NCI-H69 (cell line): ENCODE data around the gene CMTM2.
"Not testable (repeated sequence)": the region's sequence is repeated elsewhere in the genome, so short reads cannot be mapped to it uniquely, and the experiment has no call there.

ENCODE experiments used
- DNase-seq: peaks from one replicate; lab custom pipeline; 2025; lab: John Stamatoyannopoulos, UW

CMTM2 gene

DNA sequence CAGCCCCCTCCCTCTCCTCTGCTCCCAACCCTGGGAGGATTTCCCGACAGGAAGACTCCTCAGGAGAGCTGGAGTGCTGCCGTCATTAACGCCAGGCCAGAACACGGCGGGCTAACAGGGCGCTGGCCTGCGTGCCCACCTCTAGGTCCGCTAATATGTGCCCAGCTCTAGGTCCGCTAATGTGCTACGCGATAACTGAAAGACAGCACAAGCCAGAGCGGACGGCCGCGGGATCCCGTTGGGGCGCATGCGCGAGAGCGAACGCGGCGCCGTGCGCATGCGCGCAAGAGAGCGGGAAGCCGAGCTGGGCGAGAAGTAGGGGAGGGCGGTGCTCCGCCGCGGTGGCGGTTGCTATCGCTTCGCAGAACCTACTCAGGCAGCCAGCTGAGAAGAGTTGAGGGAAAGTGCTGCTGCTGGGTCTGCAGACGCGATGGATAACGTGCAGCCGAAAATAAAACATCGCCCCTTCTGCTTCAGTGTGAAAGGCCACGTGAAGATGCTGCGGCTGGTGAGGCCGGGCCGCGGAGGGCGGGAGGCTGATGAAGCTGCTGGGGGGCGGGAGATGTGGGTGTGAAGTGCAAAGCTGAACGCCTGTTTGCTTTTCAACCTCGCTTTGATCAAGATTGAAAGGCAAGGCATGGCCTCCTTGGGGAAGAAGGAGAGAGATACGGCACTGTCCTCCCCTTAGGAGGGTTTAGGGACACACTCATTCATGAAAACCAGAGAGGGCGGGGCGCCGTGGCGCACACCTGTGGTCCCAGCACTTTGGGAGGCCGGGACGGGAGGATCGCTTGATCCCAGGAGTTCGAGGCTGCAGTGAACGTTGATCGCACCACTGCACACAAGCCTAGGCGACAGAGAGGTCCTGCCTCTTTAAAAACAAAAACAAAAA lies 26.7 kb upstream of the CMTM2 start, which contains the start of gene CKLF:
Gene CKLF, plus strand, starts transcription at position 291 of the 892 bp plus-strand sequence. Its CDS starts 140 bp downstream, at position 431.
- DNase-seq, result peak; percentile 84

DNA sequence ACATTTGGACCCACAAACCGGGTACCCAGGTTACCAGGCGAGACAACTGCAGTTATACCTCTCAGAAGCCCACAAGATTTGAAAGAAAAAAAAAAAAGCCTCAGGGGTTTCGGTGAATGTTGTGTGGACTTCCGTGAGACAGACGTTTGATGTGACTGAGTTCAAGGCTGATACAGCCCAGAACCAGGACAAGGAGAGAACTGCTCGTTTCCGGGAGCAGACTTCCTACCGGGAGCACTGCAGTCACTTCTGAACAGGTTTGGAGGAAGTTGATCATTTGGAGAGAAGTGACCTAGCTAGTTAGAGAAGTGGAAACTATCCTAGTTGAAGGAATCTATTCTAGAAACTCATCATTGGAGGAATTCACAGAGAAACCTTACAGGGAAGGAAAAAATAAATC lies 26.0 kb upstream of the CMTM2 start:
- no peak for DNase-seq

- DNase-seq, result no peak
Observed at GRCh38 chr16:66554021-66554420, 25.2 kb upstream of the CMTM2 start.

GRCh38 chr16:66554495-66554894 lies 24.8 kb upstream of the CMTM2 start:
- DNase-seq, result no peak

DNA sequence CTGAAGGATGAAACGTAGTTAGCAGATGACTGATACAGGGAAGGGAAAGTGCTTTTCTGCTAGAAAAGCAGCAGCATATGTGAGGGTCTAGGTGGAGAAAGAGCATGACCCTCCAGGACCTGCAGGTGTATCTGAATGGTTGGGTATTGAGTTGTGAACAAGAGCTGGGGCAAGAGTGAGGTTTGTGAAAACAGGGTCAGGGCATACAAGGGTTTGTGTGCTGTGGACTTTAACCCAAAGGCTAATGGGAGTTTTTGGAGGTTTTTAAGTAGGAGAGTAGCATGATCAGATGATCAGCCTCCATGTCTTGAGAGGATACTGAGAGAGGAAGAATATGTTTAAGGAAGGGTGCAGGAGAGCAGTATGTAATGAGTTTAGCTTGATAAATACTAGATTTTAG lies 19.2 kb upstream of the CMTM2 start:
- no peak for DNase-seq

DNA sequence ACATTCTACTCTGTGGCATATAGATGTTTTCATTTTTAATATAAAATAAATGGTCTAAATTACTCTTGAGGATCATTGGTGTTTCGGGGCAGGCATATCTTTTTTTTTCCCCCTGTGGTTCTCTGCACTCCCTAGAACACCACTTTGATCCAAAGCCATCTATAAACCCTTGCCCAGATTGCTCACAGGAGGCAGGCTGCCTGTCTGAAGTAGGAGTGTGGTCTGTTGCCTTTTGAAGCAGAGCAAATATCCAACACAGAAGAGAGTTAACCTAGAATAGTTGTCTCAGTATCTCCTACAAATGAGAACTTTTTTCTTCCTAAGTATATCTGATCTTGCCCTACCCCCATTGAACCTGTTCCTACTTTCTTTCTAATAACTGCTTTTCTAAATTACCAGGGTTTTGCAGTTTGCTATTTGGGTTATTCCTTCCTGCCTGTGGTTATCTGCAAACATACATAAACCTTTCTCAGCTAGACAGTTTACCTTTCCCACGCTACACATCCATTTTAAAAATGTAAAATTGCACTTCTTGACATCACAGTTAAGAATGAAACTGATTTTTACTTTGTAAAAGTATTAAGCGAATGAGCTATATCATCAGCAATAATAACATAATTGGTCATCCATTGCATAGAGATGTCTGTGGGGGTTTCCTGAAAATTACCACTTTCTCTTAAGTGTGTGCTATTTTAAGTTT lies 17.7 kb upstream of the CMTM2 start:
- no peak for DNase-seq

GRCh38 chr16:66562409-66562808 lies 16.9 kb upstream of the CMTM2 start:
- DNase-seq, result no peak

DNA sequence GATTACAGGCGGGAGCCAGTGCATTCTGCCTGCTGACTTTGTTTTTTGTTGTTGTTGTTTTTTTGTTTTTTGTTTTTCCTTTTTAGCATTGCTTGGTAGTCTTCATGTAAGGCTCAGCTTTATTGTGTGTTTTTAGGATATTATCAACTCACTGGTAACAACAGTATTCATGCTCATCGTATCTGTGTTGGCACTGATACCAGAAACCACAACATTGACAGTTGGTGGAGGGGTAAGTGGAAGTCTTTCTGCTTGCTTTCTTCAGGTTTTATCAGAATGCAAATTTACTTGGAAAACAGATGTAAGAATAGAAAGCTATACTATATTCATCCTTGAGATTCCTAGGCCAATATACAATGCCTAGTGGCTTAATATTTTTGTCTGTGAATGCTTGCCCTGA lies 16.3 kb upstream of the CMTM2 start:
- DNase-seq, result no peak

DNA sequence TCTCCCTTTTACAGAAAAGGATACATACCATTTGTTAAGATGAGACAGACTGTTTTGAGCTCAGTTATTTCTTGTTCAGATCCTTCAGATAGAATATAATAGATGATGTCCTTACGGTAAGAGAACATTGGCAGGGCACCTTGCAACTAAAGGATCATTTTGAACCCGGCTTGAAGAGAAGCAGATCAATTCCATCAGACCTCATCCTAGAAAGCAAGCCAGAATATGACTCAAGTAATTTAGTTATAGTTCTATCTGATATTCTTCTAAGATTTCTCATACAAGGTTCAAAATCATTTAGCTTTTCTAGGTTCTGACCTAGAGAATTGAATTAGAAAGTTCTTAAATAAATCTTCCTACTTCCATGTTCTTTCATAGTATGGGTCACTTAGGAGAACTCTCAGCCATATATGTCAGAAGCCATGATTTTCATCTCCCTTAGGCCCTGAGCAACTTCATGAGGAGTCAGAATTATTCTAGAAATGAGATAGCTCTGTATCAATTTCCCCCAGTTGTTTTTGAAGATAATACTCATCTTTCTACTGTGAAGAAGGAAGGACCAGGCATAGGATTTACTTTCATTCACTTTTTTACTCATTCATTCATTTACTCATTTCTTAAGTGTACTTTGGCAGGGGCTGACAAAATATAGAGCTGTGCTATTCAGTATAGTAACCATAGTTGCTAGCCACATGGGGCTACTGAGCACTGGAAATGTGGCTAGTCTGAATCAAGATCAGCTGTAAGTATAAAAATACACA lies 15.5 kb upstream of the CMTM2 start:
- no peak for DNase-seq

DNA sequence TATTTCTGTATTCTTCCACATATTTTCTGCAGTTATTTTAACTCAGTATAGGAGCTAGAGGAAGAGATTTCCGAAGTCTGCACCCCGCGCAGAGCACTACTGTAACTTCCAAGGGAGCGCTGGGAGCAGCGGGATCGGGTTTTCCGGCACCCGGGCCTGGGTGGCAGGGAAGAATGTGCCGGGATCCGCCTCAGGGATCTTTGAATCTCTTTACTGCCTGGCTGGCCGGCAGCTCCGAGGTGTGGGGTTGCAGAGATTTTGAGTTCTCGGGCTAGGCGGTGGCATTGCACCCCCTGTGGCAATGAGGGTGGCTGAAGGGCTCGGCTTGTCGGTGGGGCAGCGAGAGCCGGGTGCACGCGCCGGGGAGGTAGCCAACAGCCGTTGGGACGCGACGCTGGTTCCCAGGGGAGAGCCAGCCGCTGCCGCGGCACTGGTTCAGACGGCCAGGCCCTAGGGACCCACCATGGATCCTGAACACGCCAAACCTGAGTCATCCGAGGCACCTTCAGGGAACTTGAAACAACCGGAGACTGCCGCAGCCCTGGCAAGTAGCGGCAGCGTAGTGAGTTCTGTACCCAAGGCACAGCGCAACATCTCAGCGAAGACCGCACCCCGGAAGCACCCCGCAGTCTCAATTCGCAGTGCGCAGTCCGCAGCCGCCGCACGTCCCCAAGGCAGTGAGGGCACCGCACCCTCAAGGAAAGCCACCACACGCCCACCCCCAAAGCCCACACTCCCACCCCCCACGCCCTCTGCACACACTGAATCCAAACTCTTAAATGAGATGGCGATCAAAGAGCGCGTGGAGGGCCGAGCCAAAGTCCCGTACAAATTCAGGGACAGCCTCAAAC lies 13.0 kb upstream of the CMTM2 start, which contains the start of gene CMTM1:
Gene CMTM1, plus strand, starts transcription at position 389 of the 851 bp plus-strand sequence. Its CDS starts 75 bp downstream, at position 464.
- DNase-seq, result no peak

- not testable (repeated sequence) for DNase-seq
Observed at GRCh38 chr16:66567270-66567669, 12.0 kb upstream of the CMTM2 start.

- no peak for DNase-seq
Observed at GRCh38 chr16:66568355-66568754, 10.9 kb upstream of the CMTM2 start.

DNA sequence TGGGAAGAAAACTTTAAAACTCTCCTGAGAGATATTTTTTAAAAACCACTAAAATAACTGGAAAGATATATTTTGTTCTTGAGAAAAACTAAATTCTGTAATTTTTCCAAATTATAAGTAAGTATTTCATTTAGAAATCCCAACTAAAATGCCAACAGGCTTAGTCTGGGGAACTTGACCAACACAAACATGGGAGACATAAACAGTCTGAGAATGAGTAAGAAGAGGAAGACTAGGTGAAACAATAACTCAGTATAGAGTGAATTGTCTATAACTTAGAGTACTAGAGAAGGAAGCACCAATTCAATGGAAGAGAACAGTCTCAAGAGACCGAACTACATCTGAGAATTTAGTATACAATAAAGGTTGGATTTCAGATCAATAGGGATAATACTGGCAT lies 10.1 kb upstream of the CMTM2 start:
- no peak for DNase-seq

GRCh38 chr16:66569827-66570405 lies 9.3 kb upstream of the CMTM2 start:
- DNase-seq, result no peak

DNA sequence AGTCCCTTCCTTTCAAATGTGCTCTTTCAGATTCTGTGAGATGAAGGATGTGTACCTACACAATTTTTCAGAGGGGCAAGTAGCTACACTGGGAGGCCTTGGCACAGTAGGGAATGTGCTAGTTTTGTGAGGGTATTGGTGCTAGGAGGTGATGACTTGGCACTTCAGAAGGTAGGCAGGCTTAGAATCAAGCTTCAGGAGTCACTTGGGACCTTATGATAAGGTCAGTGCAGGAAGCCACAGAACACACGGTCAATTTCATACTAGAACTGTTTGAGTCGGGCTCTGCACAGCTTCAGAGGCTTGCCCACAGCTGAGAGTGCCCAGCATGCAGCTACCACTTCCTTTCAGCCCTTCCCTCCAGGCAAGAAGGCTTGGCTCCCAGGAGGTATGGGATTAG lies 6.9 kb upstream of the CMTM2 start:
- no peak for DNase-seq

- DNase-seq, result no peak
Observed at GRCh38 chr16:66574081-66574480, 5.2 kb upstream of the CMTM2 start.

- no peak for DNase-seq
Observed at GRCh38 chr16:66574531-66574930, 4.7 kb upstream of the CMTM2 start.

DNA sequence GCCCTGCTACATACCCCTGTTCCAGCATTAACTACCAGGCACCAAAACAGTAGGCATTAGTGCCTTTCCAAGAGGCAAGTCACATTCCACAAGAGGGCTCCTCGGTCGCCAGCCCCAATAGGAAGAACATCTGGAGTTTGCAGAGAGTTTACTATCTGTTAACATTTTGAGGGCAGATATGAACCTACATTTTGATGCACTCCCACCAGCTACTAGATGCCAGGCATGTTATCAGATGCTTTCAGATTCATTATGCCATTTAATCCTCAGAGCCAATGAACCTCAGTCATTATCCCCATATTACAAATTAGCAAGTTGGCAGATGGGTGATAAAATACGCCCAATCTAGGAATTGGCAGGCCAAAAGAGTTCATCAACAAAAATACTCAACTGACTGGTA lies 4.2 kb upstream of the CMTM2 start:
- DNase-seq, result no peak

DNA sequence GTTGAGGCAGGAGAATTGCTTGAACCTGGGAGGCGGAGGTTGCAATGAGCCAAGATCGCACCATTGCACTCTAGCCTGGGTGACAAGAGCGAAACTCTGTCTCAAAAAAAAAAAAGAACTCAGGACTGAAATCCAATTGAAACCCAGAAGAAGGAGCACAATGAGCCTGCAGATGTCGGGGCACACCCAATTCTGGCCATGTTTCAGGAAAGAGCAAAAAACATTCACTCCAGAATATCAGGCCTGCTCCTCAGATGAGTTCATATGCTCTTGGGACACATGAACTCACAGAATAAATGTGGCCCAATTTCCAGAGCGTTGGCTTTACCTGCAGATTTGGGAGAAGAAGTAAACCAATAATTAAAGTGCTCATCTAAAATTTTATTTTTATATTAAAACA lies 3.0 kb upstream of the CMTM2 start:
- no peak for DNase-seq

DNA sequence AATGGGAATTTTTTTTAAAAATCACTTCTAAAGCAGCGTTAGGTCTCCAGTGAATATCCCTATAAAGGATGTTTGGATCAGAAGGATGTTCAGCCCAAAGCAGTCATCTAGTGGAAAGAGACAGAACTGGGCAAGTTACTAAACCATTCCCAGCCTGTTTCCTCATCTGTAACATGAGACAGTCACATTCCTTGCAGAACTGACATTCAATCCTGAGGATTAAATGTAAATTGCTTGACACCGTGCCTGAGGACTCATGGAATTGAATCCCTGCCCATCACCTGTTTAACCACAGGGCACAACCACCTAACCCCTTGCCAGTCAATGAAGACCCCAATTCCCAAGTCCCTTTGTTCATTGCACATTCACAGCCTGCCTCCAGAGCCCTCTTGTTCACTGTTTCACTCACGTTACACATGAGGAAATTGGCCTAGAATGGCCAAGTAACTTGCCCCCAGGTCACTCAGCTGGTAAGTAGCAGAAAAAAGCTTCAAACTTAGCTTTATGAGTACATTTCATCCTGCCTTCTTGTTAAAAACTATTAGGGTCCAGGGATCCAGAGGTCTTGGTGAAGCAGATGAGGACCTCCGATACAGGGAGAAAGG lies 1.4 kb downstream of the CMTM2 start:
- DNase-seq, result no peak
